Measurements from ENCODE around the gene SLC38A11. TPM values are rescaled to one million over a fixed set of nuclear protein-coding genes. Genes with fewer than 3 reads are reported as not detected.

SLC38A11 gene
- total and polyA plus RNA-seq, 2 donors (not counting 1 experiment from before 2014, with no cell fraction given) = 5.4 to 46.8 TPM

DNA sequence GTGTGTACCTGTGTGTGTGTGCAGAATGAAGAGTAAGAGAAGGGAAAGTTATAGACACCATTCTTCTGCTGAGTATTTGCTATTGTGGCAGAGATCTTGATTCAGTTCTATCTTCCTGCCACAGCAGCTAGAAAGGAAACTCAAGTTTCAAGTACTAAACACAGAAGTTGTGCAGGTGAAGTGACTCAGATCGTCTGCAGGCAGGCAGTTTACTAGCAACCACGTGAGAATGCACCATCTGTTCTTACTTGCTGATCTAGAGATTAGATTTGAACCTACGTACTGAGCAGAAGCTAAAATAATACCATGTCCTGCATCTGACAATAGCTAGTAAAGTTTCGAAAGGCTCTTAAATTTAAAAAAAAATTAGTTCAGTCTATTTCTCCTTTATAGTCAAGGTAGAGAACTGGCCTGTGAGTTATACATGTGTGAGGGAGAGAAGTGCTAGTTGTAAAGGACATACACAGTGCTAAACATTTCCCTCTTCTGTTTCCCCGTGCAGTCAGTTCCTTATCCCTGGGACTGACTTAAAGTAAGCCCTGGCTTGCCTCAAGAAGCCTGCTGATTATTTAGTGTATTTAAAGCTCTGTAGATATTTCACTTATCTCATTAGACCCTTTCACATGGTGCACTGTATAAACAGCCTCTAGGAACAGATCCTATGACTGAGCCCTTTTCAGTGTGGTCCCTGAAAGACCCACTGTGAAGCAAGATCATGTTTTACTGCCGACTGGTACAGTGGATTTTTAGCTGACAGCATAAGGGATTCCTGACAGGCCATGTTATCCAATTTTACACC, 45.0 kb downstream of the SLC38A11 start:
- peaks cover 23 to 29% of the 10 kb centered on the region in 2 donors for H3K4me1 ChIP-seq (ENCODE audit: control insufficient read depth in 2 of 2, insufficient read depth in 2 of 2, low read length in 2 of 2)
- Mint-ChIP-seq H3K27me3 (no peaks in the 10 kb centered on the region), H3K4me1 (peaks cover 36% of the 10 kb centered on the region), H3K27ac (peak overlapping the region; percentile 73), H3K9me3 (ENCODE audit: insufficient read depth) (no peaks in the 10 kb centered on the region), H3K4me3 (peak overlapping the region; percentile 42)
- H3K27ac ChIP-seq (ENCODE audit: low read length in 2 of 2) = peak overlapping the region; percentile 4 to 55
- H3K9ac ChIP-seq (ENCODE audit: low read length) = peak overlapping the region; percentile 41
- no peaks in the 10 kb centered on the region for H3K27me3 ChIP-seq (replicated peaks in 1 of 4; ENCODE audit: control extremely low read depth in 1 of 4, control insufficient read depth in 3 of 4, insufficient read depth in 4 of 4, low read length in 3 of 4)
- no peak for TF ChIP-seq EZH2 (IDR thresholded peaks at IDR 0.05; ENCODE audit: borderline replicate concordance, insufficient read depth, low read depth, low read length, poor library complexity, severe bottlenecking)
- TF ChIP-seq, protein P1, sequence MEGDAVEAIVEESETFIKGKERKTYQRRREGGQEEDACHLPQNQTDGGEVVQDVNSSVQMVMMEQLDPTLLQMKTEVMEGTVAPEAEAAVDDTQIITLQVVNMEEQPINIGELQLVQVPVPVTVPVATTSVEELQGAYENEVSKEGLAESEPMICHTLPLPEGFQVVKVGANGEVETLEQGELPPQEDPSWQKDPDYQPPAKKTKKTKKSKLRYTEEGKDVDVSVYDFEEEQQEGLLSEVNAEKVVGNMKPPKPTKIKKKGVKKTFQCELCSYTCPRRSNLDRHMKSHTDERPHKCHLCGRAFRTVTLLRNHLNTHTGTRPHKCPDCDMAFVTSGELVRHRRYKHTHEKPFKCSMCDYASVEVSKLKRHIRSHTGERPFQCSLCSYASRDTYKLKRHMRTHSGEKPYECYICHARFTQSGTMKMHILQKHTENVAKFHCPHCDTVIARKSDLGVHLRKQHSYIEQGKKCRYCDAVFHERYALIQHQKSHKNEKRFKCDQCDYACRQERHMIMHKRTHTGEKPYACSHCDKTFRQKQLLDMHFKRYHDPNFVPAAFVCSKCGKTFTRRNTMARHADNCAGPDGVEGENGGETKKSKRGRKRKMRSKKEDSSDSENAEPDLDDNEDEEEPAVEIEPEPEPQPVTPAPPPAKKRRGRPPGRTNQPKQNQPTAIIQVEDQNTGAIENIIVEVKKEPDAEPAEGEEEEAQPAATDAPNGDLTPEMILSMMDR (IDR thresholded peaks at IDR 0.05) = no peak
- DNase-seq (peak; percentile 50), ATAC-seq (ENCODE audit: low read depth) (peak; percentile 79)
- peaks cover 5% of the 10 kb centered on the region for H3K79me2 ChIP-seq (ENCODE audit: control insufficient read depth, insufficient read depth, low read length)
- ChIA-PET CTCF (interaction anchor here (0.8 to 1.7 kb wide), 11 partner anchors 9 to 175 kb away, joined by 3 to 16 read pairs (median 3); partner anchors contain the start of gene COBLL1), POLR2A (interaction anchor here (1.0 to 1.5 kb wide), 2 partner anchors 68 to 172 kb away, joined by 4 to 6 read pairs; partner anchors contain the start of gene COBLL1)
- H3K9me3 ChIP-seq (ENCODE audit: control extremely low read depth in 1 of 3, control insufficient read depth in 2 of 3, insufficient read depth in 1 of 3, low read length in 2 of 3) = peaks cover 0 to 1% (median 0%) of the 10 kb centered on the region in 3 donors
- no peaks in the 10 kb centered on the region for H3K36me3 ChIP-seq (replicated peaks in 1 of 2; ENCODE audit: control extremely low read depth in 1 of 2, control insufficient read depth in 1 of 2, extremely low read depth in 1 of 2, insufficient read depth in 2 of 2, low read length in 1 of 2)
- peak overlapping the region; percentile 57 for H2AFZ ChIP-seq (ENCODE audit: insufficient read depth, low read depth, low read length, poor library complexity, severe bottlenecking)
- 28% methylated on average over 3 of the region's 6 CpGs for WGBS (ENCODE audit: insufficient coverage)
- H3K4me3 ChIP-seq (ENCODE audit: control extremely low read depth in 1 of 5, extremely low read depth in 1 of 5, insufficient read depth in 1 of 5, low read depth in 2 of 5, low read length in 4 of 5) = peak overlapping the region in 1 of 5 experiments; percentile 13
- H4K20me1 ChIP-seq (ENCODE audit: control insufficient read depth, insufficient read depth, low read length, poor library complexity, severe bottlenecking) = no peaks in the 10 kb centered on the region
- H3K4me2 ChIP-seq (replicated peaks; ENCODE audit: low read depth, low read length, poor library complexity, severe bottlenecking) = peak overlapping the region; percentile 59
- intact Hi-C loops (cut with micrococcal nuclease) = loop anchor here (2.0 to 10.0 kb wide), 3 partner anchors 43 to 345 kb away; partner anchors contain the start of gene SCN3A

DNA sequence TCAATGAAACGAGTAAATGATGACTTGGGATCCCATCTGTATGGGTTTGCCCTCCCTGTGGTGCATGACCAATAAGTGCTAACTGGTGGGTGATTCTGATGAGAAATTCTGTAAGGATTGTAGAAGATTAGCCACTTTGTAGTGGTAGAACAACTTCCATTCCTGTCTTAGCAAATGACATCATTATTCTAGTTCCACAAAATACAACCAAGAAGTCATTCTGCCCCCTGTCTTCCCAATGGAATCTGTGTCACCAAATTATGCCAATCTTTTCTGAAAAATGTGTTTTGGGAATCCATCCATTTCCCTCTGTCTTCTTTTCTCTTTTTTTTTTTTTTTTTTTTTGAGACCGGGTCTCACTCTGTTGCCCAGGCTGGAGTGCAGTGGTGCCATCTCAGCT, 48.4 kb downstream of the SLC38A11 start:
- no peaks in the 10 kb centered on the region for H4K20me1 ChIP-seq (ENCODE audit: control insufficient read depth, insufficient read depth, low read length, poor library complexity, severe bottlenecking)
- ChIA-PET POLR2A (no interaction called here), CTCF (interaction anchor here (1.2 to 1.7 kb wide), 2 partner anchors 49 to 65 kb away, joined by 3 read pairs; partner anchors contain the start of gene COBLL1)
- H3K4me2 ChIP-seq (replicated peaks; ENCODE audit: low read depth, low read length, poor library complexity, severe bottlenecking) = no peak overlapping the region
- Mint-ChIP-seq H3K27me3 (no peaks in the 10 kb centered on the region), H3K27ac (no peak overlapping the region), H3K9me3 (ENCODE audit: insufficient read depth) (no peaks in the 10 kb centered on the region), H3K4me3 (no peak overlapping the region), H3K4me1 (peaks cover 18% of the 10 kb centered on the region)
- H2AFZ ChIP-seq (ENCODE audit: insufficient read depth, low read depth, low read length, poor library complexity, severe bottlenecking) = no peak overlapping the region
- no peak overlapping the region for H3K27ac ChIP-seq (ENCODE audit: low read length in 2 of 2)
- H3K27me3 ChIP-seq (replicated peaks in 1 of 4; ENCODE audit: control extremely low read depth in 1 of 4, control insufficient read depth in 3 of 4, insufficient read depth in 4 of 4, low read length in 3 of 4) = no peaks in the 10 kb centered on the region
- H3K9ac ChIP-seq (ENCODE audit: low read length) = no peak overlapping the region
- H3K79me2 ChIP-seq (ENCODE audit: control insufficient read depth, insufficient read depth, low read length) = peaks cover 5% of the 10 kb centered on the region
- intact Hi-C loops (cut with micrococcal nuclease) = no loop called here
- DNase-seq (no peak), ATAC-seq (ENCODE audit: low read depth) (no peak)
- no peak overlapping the region for H3K4me3 ChIP-seq (ENCODE audit: control extremely low read depth in 1 of 5, extremely low read depth in 1 of 5, insufficient read depth in 1 of 5, low read depth in 2 of 5, low read length in 4 of 5)
- peaks cover 0 to 1% (median 0%) of the 10 kb centered on the region in 3 donors for H3K9me3 ChIP-seq (ENCODE audit: control extremely low read depth in 1 of 3, control insufficient read depth in 2 of 3, insufficient read depth in 1 of 3, low read length in 2 of 3)
- no peaks in the 10 kb centered on the region for H3K36me3 ChIP-seq (replicated peaks in 1 of 2; ENCODE audit: control extremely low read depth in 1 of 2, control insufficient read depth in 1 of 2, extremely low read depth in 1 of 2, insufficient read depth in 2 of 2, low read length in 1 of 2)
- WGBS (ENCODE audit: insufficient coverage) = 100% methylated on average over 1 of the region's 2 CpGs
- TF ChIP-seq, protein P1 (IDR thresholded peaks at IDR 0.05) = no peak
- no peak for TF ChIP-seq EZH2 (IDR thresholded peaks at IDR 0.05; ENCODE audit: borderline replicate concordance, insufficient read depth, low read depth, low read length, poor library complexity, severe bottlenecking)
- peaks cover 9 to 15% of the 10 kb centered on the region in 2 donors for H3K4me1 ChIP-seq (ENCODE audit: control insufficient read depth in 2 of 2, insufficient read depth in 2 of 2, low read length in 2 of 2)

All from B cell (primary cell).